Neuronal stem cell (in vitro differentiated cells): ENCODE data around the gene SETD2.
A peak's percentile ranks its signal among the peaks of the same experiment; 100 is the strongest.

Experiments
- DNase-seq: peaks from one replicate; pipeline ENCODE4 v3.0.0-alpha.2; 2013; ENCODE audit warnings: low spot score
- H2AFZ ChIP-seq: one replicate; pipeline ENCODE4 v1.6.1; 2013; ENCODE audit warnings: mild to moderate bottlenecking, low read length, inconsistent platforms
- H2AK5ac ChIP-seq: 2 replicates; pipeline ENCODE4 v1.6.1; 2013; ENCODE audit warnings: low read depth, mild to moderate bottlenecking, inconsistent platforms, low read length, moderate library complexity, mixed read lengths
- H2BK120ac ChIP-seq: 2 replicates; pipeline ENCODE4 v1.6.1; 2013; ENCODE audit warnings: low read depth, mild to moderate bottlenecking, inconsistent platforms, low read length, moderate library complexity, mixed read lengths
- H2BK12ac ChIP-seq: one replicate; pipeline ENCODE4 v1.6.1; 2013; ENCODE audit warnings: low read length, inconsistent platforms
- H2BK15ac ChIP-seq: 2 replicates; pipeline ENCODE4 v1.6.1; 2013; ENCODE audit warnings: mild to moderate bottlenecking, low read length, inconsistent platforms, mixed read lengths
- H2BK5ac ChIP-seq: one replicate; pipeline ENCODE4 v1.6.1; 2013; ENCODE audit warnings: inconsistent platforms, mild to moderate bottlenecking, low read length, moderate library complexity
- H3K14ac ChIP-seq: one replicate; pipeline ENCODE4 v1.6.1; 2013; ENCODE audit warnings: low read length, inconsistent platforms
- H3K18ac ChIP-seq: 2 replicates; pipeline ENCODE4 v1.6.1; 2013; ENCODE audit warnings: low read length, inconsistent platforms
- H3K23ac ChIP-seq: 2 replicates; pipeline ENCODE4 v1.6.1; 2013; ENCODE audit warnings: low read depth, mild to moderate bottlenecking, mixed read lengths, low read length, inconsistent platforms; ENCODE audit not compliant: poor library complexity
- H3K27ac ChIP-seq: replicated peaks from 3 replicates; pipeline ENCODE4 v1.5.1; 2013; ENCODE audit warnings: low read length, inconsistent platforms
- H3K27me3 ChIP-seq, 3 experiments: 2 replicates each; pipeline ENCODE4 v1.6.1; 2013; ENCODE audit warnings: low read length in 3 of 3, mild to moderate bottlenecking in 2 of 3, inconsistent platforms in 1 of 3, low read depth in 1 of 3, mixed read lengths in 1 of 3, moderate library complexity in 1 of 3; ENCODE audit not compliant: control insufficient read depth in 3 of 3, insufficient read depth in 3 of 3
- H3K36me3 ChIP-seq, 2 donors: replicated peaks in 1 of 2; 2 replicates each; pipeline ENCODE4 v1.6.1; 2013; ENCODE audit warnings: low read length in 2 of 2; ENCODE audit not compliant: control insufficient read depth in 2 of 2, insufficient read depth in 2 of 2
- H3K4ac ChIP-seq: 2 replicates; pipeline ENCODE4 v1.6.1; 2013; ENCODE audit warnings: inconsistent platforms, mild to moderate bottlenecking, low read length, moderate library complexity
- H3K4me1 ChIP-seq, 2 donors: 1 replicate in 1 of 2; 2 replicates in 1 of 2; pipeline ENCODE4 v1.6.1; 2013; ENCODE audit warnings: low read length in 2 of 2, low read depth in 1 of 2; ENCODE audit not compliant: control insufficient read depth in 2 of 2, insufficient read depth in 1 of 2
- H3K4me2 ChIP-seq: one replicate; pipeline ENCODE4 v1.6.1; 2013; ENCODE audit warnings: mild to moderate bottlenecking, low read length, inconsistent platforms; ENCODE audit not compliant: insufficient read depth, poor library complexity, severe bottlenecking
- H3K4me3 ChIP-seq, 2 donors: 2 replicates each; pipeline ENCODE4 v1.5.1; 2013; ENCODE audit warnings: low read length in 2 of 2, mild to moderate bottlenecking in 2 of 2, inconsistent platforms in 1 of 2, moderate library complexity in 1 of 2
- H3K79me1 ChIP-seq: one replicate; pipeline ENCODE4 v1.6.1; 2013; ENCODE audit warnings: low read depth, mild to moderate bottlenecking, inconsistent platforms, low read length, moderate library complexity
- H3K9ac ChIP-seq: one replicate; pipeline ENCODE4 v1.6.1; 2013; ENCODE audit warnings: mild to moderate bottlenecking, low read depth, low read length, inconsistent platforms; ENCODE audit not compliant: poor library complexity
- H3K9me3 ChIP-seq, 2 donors: replicated peaks in 1 of 2; 2 replicates each; pipeline versions ENCODE3 to v1.6.1; 2013; ENCODE audit warnings: low read length in 2 of 2, mild to moderate bottlenecking in 2 of 2, inconsistent platforms in 1 of 2, low read depth in 1 of 2, mixed read lengths in 1 of 2, moderate library complexity in 1 of 2; ENCODE audit not compliant: control insufficient read depth in 2 of 2, insufficient read depth in 1 of 2
- H4K8ac ChIP-seq: one replicate; pipeline ENCODE4 v1.6.1; 2013; ENCODE audit warnings: low read depth, mild to moderate bottlenecking, inconsistent platforms, low read length, moderate library complexity
- H4K91ac ChIP-seq: one replicate; pipeline ENCODE4 v1.6.1; 2013; ENCODE audit warnings: low read length, low read depth, mild to moderate bottlenecking, inconsistent platforms; ENCODE audit not compliant: poor library complexity
- WGBS, 2 donors: extraction: QIAGEN DNeasy Blood & Tissue Kit; methylation state at CpG; one replicate each; pipeline ENCODE4 v1.1.7; 2013; ENCODE audit warnings: missing lambda C conversion rate in 2 of 2, mixed read lengths in 1 of 2; ENCODE audit not compliant: insufficient read length in 2 of 2, insufficient replicate concordance in 1 of 2; ENCODE audit errors: extremely low coverage in 2 of 2; 5-methylcytosine and 5-hydroxymethylcytosine counted together

SETD2 gene

GRCh38 chr3:46996689-46997452, 167.0 kb downstream of the SETD2 start:
- Histone ChIP-seq H2AFZ (no peak overlapping the region), H2BK120ac (no peak overlapping the region), H3K9ac (no peak overlapping the region), H4K91ac (no peak overlapping the region), H2BK5ac (peak overlapping the region; percentile 82), H3K23ac (peak overlapping the region; percentile 43), H3K14ac (no peak overlapping the region), H3K4ac (peak overlapping the region; percentile 66), H3K4me2 (no peak overlapping the region), H4K8ac (no peak overlapping the region), H3K9me3 (no peaks in the 10 kb centered on the region), H3K18ac (peak overlapping the region; percentile 17), H2BK12ac (peak overlapping the region; percentile 73), H2AK5ac (no peak overlapping the region), H2BK15ac (peak overlapping the region; percentile 43), H3K79me1 (peaks cover 2% of the 10 kb centered on the region), H3K27ac (no peak overlapping the region), H3K4me1 (peaks cover 3 to 4% of the 10 kb centered on the region in 2 donors), H3K36me3 (peaks cover 0 to 2% of the 10 kb centered on the region in 2 donors), H3K27me3 (no peaks in the 10 kb centered on the region), H3K4me3 (no peak overlapping the region)
- DNase-seq: no peak
- no CpG with 5 or more reads among the region's 12 CpGs for WGBS, 2 donors

- no peaks in the 10 kb centered on the region for H3K27me3 ChIP-seq
- H3K18ac ChIP-seq: peak overlapping the region; percentile 17
- no peak overlapping the region for H2BK5ac ChIP-seq
- H3K9ac ChIP-seq: peak overlapping the region; percentile 3
- H4K91ac ChIP-seq: no peak overlapping the region
- no peak overlapping the region for H2AK5ac ChIP-seq
- no peak overlapping the region for H3K14ac ChIP-seq
- no peak overlapping the region for H3K27ac ChIP-seq
- H3K4me1 ChIP-seq: peaks cover 3 to 4% of the 10 kb centered on the region in 2 donors
- H2BK120ac ChIP-seq: no peak overlapping the region
- no peak for DNase-seq
- peak overlapping the region; percentile 11 for H3K4ac ChIP-seq
- no peak overlapping the region for H4K8ac ChIP-seq
- WGBS, 2 donors: no CpG with 5 or more reads among the region's 22 CpGs
- no peak overlapping the region for H3K4me2 ChIP-seq
- peaks cover 2% of the 10 kb centered on the region for H3K79me1 ChIP-seq
- H2BK12ac ChIP-seq: peak overlapping the region; percentile 73
- no peaks in the 10 kb centered on the region for H3K9me3 ChIP-seq
- no peak overlapping the region for H2AFZ ChIP-seq
- H2BK15ac ChIP-seq: no peak overlapping the region
- H3K36me3 ChIP-seq: no peaks in the 10 kb centered on the region
- no peak overlapping the region for H3K4me3 ChIP-seq
- H3K23ac ChIP-seq: peak overlapping the region; percentile 89
These were observed 167.9 kb downstream of the SETD2 start for GRCh38 chr3:46995901-46996562.

GRCh38 chr3:46994801-46995731, 168.8 kb downstream of the SETD2 start:
- no peak overlapping the region for H3K27ac ChIP-seq
- H3K9ac ChIP-seq: no peak overlapping the region
- no peaks in the 10 kb centered on the region for H3K27me3 ChIP-seq
- H2AFZ ChIP-seq: no peak overlapping the region
- no CpG with 5 or more reads among the region's 29 CpGs for WGBS, 2 donors
- peak overlapping the region; percentile 89 for H3K23ac ChIP-seq
- H3K9me3 ChIP-seq: no peaks in the 10 kb centered on the region
- H3K18ac ChIP-seq: peak overlapping the region; percentile 66
- H2BK120ac ChIP-seq: no peak overlapping the region
- H2AK5ac ChIP-seq: no peak overlapping the region
- H3K4me3 ChIP-seq: no peak overlapping the region
- no peak overlapping the region for H4K91ac ChIP-seq
- no peak overlapping the region for H2BK12ac ChIP-seq
- peaks cover 1% of the 10 kb centered on the region for H3K79me1 ChIP-seq
- no peak overlapping the region for H3K14ac ChIP-seq
- peaks cover 3 to 4% of the 10 kb centered on the region in 2 donors for H3K4me1 ChIP-seq
- H2BK15ac ChIP-seq: no peak overlapping the region
- no peak overlapping the region for H3K4me2 ChIP-seq
- no peak for DNase-seq
- H3K36me3 ChIP-seq: no peaks in the 10 kb centered on the region
- no peak overlapping the region for H2BK5ac ChIP-seq
- no peak overlapping the region for H4K8ac ChIP-seq
- H3K4ac ChIP-seq: no peak overlapping the region
